Measurements from ENCODE around the gene DNAJC22.

GRCh38 chr12:49355913-49356312, 9.2 kb downstream of the DNAJC22 start:
- no peak for TF ChIP-seq CTCF (IDR thresholded peaks at IDR 0.05)
- TF ChIP-seq POLR2A (IDR thresholded peaks at IDR 0.05): no peak

Data from right lobe of liver (tissue), 4 donors.